DMS53 treated with DMSO at 0.1 percent for 48 hours (cell line): ENCODE measurements around the gene ALPG.
"Not testable (repeated sequence)": the region's sequence is repeated elsewhere in the genome, so short reads cannot be mapped to it uniquely, and the experiment has no call there.

Source experiments
- DNase-seq: peaks from one replicate; lab custom pipeline; 2025; ENCODE audit not compliant: unreplicated experiment; lab: John Stamatoyannopoulos, UW

The ALPG gene

DNA sequence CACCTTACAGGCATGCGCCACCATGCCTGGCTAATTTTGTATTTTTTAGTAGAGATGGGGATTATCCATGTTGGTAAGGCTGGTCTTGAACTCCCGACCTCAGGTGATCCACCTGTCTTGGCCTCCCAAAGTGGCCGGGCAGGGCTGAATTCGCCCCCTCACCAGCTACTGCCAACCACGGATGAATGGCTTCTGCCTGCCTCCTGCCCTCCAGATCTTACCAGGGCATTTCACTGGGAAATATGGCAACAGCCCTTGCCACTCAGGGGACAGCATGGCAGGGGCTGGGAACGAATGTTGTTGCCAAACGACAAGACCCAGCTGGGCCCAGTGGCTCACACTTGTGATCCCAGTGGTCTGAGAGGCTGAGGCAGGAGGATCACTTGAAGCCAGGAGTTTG lies 29.9 kb upstream of the ALPG start:
- DNase-seq: no peak

- DNase-seq: no peak
These were observed 29.3 kb upstream of the ALPG start for GRCh38 chr2:232377319-232377718.

DNA sequence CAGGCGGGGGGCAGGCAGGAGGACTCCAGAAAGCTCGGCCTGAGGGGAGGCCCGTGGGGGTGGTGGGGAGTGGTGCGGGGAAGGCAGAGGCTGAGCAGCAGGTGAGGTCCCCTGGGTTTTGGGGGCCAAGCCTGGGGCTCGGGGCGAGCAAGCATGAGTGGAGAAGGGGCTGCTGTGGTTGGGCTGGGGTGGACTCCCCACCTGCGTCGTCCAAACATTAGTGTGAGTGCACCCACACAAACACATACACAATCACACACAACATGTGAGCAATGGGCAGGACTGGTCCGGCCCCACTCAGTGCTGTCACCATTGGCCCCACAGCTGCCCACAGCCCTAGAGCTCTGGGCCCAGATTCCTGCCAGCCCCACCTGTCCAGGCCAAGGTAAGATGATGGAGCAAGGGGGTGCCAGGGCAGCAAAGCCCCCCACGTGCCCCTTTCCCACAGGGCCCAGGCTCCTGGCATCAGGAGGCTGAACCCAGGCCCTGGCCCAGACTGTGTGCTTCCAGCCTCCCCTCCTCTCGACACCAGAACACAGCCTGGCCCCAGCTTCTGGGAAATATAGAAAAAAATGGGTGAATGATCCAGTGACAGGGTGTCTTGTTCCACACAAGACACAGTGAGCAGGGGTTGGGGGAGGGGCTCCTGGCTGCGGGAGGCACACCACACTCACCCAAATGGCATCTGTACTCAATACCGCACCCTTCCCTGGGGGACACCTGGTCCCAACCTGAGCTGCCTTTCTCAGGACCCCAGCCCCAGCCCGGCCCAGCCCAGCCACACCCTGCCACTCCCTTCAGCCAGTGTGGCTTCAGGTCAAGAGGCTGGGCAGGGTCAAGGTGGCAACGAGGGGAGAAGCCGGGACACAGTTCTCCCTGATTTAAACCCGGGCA lies 28.6 kb upstream of the ALPG start:
- no peak for DNase-seq

- not testable (repeated sequence) for DNase-seq
These were observed 27.9 kb upstream of the ALPG start, which contains the start of gene ALPP for GRCh38 chr2:232378735-232379151. Gene ALPP (plus strand): TSS chr2:232378751. CDS start chr2:232378803, 52 bp downstream.

- DNase-seq: not testable (repeated sequence)
These were observed 26.7 kb upstream of the ALPG start for GRCh38 chr2:232379610-232380590.

DNA sequence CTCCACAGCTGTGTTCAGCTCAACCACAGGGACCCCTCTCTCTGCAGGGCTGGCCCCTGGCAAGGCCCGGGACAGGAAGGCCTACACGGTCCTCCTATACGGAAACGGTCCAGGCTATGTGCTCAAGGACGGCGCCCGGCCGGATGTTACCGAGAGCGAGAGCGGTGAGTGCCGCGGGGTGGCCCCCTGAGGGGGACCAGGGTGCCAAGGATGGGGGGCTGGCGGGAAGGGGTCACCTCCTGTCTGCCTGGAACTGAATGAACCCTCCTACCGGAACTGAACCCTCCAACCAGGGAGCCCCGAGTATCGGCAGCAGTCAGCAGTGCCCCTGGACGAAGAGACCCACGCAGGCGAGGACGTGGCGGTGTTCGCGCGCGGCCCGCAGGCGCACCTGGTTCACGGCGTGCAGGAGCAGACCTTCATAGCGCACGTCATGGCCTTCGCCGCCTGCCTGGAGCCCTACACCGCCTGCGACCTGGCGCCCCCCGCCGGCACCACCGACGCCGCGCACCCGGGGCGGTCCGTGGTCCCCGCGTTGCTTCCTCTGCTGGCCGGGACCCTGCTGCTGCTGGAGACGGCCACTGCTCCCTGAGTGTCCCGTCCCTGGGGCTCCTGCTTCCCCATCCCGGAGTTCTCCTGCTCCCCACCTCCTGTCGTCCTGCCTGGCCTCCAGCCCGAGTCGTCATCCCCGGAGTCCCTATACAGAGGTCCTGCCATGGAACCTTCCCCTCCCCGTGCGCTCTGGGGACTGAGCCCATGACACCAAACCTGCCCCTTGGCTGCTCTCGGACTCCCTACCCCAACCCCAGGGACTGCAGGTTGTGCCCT lies 25.2 kb upstream of the ALPG start:
- not testable (repeated sequence) for DNase-seq

GRCh38 chr2:232382331-232383225 lies 24.1 kb upstream of the ALPG start:
- no peak for DNase-seq

DNA sequence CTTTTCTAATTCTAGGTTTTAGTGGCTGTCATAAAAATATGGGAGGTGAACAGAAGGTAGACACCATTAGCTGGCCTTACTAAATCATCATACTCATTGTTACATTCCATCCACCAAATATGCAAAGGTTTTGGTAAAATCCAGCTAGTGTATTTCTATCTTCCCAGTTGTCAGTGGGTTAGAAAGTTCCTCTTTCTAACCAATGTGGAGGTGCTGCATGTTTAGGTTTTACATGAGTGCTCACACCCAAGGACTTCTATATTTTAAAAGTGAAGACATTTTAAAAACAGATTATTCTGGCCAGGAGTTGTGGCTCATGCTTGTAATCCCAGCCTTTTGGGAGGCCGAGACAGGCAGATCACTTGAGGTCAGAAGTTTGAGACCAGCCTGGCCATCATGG lies 22.2 kb upstream of the ALPG start:
- DNase-seq: no peak

DNA sequence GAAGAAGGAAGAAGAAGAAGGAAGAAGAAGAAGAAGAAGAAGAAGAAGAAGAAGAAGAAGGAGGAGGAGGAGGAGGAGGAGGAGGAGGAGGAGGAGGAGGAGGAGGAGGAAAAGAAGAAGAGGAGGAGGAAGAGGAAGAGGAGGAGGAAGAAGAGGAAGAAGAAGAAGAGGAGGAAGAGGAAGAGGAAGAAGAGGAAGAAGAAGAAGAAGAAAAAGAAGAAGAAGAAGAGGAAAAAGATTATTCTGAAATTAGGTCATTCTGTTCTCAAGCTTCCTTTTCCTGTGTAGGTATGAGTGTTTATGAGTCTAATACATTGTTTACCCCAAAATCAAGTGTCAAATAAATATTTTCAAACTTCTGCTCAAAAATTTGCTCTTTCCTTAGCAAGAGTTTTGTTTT lies 21.6 kb upstream of the ALPG start:
- DNase-seq: not testable (repeated sequence)

DNA sequence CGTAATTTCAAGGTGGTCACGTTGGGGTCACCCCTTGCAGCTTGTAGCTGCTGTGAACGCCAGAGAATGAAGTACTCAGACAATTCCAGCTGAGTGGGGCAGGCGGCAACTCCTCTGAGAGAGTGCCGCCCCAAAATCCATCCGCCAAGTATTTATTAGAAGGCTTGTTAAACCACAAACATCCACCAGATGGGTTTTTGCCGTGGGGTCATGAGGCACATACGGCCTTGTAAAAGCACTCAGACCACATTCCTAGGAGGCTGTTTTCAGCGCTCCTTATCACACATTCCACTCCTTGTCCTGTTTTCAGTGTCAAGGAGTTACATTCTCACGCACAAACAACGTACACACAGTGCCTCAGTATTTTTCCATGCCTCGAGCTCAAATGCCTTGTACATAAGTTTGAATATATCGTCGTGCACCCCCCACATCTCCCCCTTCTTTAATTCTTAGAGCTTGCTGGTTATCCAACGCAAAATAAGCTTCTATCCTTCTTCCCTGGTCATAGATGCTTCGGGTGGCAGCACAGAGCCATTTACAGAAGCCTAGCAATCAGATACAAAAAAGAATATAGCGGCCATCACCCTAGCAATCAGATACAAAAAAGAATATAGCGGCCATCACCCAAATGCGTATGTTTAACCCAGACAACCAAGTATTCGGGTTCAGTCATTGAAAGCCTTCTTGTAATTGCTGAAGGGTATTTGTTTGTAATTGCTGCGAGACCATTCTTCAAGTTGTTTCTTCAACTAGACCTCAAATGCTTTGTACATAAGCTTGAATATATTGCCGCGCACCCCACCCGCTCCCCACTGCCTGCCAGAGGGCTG lies 20.8 kb upstream of the ALPG start:
- DNase-seq: no peak

- no peak for DNase-seq
These were observed 20.2 kb upstream of the ALPG start for GRCh38 chr2:232386490-232386739.

GRCh38 chr2:232386740-232387450 lies 19.7 kb upstream of the ALPG start:
- no peak for DNase-seq

DNA sequence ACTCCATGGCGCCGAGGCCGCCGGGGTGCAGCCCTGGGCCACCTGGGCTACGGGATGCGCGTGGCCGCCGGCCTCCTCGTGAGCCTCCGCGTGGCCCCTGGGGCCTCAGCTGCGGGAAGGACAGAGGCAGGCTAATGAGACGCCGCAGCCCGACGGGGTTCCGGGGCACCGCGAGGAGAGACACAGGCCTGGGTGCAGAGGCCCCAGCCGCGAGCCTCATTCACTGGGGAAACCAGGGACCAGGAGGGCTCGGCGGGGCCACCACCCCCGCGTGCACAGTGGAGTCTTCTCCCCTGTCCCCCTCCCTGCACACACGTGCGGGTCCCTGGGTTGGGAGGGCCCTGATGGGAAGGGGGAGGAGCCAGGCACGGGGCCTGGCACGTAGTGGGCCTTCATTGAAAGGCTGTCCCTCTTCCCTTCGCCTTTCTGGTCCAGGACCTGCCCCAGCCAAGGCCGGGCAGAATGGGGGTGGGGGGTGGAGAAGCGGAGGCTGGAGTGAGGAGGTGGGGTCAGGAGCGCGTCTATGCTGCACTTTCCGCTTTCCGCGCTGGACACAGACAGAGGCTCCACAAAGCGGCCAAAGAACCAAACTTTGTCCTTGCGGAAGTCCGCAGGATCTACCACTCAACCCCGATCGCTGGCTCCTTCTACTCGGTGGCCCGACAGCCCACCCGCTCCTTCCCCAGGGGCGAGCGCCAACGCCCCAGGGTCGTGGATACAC lies 19.0 kb upstream of the ALPG start:
- DNase-seq: no peak

GRCh38 chr2:232388324-232388891 lies 18.2 kb upstream of the ALPG start:
- no peak for DNase-seq

DNA sequence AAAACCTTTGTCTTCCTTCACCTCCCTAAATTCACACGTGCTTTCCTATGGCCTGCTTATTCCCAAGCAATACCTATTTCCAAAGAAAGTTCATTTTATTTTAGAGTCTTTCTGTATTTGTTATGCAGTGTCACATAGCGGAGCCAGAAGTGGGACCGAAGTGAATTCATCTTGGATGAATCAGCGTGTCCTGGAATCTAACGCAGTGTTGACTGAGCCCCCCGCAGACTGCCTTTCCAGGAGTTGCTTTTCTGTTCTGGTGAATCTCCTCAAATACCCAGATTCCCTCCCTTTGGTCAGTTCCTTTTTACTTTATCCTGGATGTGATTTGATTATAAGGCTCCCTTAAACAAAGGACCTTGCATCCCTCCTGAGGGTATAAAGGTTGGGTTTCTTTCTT lies 17.3 kb upstream of the ALPG start:
- DNase-seq: no peak

DNA sequence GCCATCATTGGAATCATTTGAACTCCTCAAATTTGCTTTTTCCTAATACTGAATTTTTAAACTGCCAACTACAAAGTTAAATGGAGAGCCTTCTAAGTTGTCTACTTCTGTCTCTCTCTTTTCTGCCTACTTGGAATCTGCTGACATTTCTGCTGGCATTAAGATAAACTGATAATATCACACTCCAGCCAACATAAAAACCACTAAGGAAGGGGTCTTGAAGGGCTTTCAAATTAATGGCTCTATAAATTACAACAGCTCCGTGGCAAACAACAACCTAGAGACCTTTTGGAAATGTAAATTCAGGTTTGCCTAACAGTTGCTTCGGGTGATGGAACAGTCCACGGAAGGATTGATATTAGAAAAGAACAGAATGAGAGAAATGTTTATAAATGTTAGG lies 16.0 kb upstream of the ALPG start:
- DNase-seq: no peak

DNA sequence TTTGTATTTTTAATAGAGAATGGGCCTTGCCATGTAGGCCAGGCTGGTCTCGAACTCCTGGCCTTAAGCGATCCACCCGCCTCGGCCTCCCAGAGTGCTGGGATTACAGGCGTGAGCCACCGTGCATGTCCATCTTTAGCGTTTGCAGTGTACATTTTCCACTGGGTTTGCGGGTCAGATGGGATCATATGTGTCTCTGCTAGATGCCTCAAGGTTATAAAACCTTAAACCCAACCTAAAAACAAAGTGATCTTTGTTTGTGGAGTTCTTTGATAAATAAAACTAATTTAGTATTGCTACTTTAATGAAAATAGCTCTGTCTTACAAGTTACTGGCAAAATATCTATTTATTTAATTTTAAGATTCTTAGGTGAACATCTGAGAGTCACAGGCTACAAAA lies 13.1 kb upstream of the ALPG start:
- no peak for DNase-seq

DNA sequence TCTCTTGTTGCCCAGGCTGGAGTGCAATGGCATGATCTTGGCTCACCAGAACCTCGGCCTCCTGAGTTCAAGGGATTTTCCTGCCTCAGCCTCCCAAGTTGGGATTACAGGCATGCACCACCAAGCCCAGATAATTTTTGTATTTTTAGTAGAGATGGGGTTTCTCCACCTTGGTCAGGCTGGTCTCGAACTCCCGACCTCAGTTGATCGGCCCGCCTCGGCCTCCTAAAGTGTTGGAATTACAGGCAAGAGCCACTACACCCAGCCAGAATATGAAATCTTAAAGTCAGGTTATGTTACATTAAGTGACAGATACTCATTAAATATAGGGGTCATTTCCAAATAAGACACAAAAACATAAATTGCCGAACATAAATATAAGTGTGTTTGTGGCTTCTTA lies 12.2 kb upstream of the ALPG start:
- DNase-seq: not testable (repeated sequence)
